VCaP (cell line): Measurements from ENCODE around the gene PDCD2.

Experiments
- H3K27ac ChIP-seq: fragments of 450-650 bp; 2 replicates; pipeline ENCODE4 v1.5.1; 2017
- TF ChIP-seq, protein P1 (sequence below): fragments of 450-650 bp; conservative IDR thresholded peaks from 2 replicates; pipeline ENCODE4 v1.5.1; 2017; ENCODE audit warnings: mild to moderate bottlenecking, moderate library complexity

PDCD2 gene

DNA sequence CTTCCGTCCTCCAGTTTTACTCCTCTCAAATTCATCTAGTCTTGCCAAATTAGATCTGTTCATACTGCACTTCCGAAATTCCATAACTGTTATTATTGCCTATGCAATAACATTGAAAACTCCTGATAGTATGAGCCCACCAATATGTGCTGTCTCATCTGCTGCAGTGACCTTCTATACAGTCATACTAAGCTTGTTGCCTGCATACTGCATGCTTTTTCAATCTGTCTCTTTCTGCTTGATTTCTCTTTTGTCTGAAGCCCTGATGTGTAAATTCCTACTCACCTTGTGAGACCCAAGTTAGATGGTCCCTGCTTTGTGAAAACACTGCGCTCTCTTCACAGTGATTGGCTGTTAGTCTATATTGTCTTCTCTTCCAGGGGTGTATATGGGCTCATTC is 29.1 kb downstream of the PDCD2 start:
- TF ChIP-seq, protein P1, sequence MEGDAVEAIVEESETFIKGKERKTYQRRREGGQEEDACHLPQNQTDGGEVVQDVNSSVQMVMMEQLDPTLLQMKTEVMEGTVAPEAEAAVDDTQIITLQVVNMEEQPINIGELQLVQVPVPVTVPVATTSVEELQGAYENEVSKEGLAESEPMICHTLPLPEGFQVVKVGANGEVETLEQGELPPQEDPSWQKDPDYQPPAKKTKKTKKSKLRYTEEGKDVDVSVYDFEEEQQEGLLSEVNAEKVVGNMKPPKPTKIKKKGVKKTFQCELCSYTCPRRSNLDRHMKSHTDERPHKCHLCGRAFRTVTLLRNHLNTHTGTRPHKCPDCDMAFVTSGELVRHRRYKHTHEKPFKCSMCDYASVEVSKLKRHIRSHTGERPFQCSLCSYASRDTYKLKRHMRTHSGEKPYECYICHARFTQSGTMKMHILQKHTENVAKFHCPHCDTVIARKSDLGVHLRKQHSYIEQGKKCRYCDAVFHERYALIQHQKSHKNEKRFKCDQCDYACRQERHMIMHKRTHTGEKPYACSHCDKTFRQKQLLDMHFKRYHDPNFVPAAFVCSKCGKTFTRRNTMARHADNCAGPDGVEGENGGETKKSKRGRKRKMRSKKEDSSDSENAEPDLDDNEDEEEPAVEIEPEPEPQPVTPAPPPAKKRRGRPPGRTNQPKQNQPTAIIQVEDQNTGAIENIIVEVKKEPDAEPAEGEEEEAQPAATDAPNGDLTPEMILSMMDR, result no peak
- peak overlapping the region; percentile 96; the same call in 1 of the 2 replicates for H3K27ac ChIP-seq

DNA sequence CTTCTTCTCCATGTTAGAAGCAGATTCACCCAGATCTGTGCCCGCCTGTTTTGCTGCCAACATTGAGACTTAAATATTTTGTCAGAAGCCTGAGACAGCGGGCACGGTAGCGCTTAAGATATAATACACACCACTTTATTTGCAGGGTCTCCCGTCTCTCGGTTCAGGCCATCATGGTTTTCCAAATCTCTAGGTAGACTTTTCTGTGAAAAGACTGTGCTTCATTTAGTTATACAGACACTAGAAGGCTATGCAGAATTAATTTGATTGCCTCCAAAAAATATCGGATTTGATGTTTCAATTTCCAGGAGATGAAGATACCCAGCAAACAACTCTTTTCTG is 29.7 kb downstream of the PDCD2 start:
- TF ChIP-seq, protein P1, result no peak
- peak overlapping the region; percentile 96 for H3K27ac ChIP-seq

DNA sequence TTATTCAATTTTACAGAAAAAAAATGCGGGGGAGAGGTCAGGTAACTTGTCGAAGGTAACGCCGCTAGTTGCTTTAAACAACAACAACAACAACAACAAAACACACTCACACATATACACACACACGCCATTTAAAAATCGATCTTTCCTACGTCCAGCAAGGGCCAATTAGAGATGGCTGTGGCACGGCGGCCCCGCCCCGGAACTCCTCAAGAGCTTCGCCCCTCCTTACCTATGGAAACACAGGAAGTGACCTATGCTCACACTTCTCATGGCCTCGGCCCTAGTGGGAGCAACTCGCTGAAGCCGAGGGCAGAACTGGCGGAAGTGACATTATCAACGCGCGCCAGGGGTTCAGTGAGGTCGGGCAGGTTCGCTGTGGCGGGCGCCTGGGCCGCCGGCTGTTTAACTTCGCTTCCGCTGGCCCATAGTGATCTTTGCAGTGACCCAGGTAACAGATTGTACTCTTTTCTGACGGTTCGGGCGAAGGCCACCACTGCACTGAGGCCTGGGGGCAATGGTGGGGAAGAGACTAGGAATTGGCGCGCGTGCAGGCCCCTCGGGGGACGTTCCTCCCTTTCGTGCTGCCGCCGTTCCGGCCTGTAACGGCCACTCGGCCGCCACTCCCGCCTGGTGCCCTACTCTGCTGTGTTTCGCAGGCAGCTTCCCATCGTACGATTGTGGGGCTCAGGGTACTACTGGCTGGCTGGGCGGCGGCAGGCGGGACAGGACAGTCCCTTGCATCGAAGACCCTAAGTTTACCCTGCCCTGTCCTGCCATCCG is 30.2 kb downstream of the PDCD2 start, which contains the start of gene TBP:
Gene TBP (plus strand): TSS at position 357 of the 783 bp plus-strand sequence. CDS start 2,661 bp downstream, outside the sequence.
- TF ChIP-seq, protein P1, result no peak
- H3K27ac ChIP-seq, result peak within 1 kb of the TSS; percentile 96

DNA sequence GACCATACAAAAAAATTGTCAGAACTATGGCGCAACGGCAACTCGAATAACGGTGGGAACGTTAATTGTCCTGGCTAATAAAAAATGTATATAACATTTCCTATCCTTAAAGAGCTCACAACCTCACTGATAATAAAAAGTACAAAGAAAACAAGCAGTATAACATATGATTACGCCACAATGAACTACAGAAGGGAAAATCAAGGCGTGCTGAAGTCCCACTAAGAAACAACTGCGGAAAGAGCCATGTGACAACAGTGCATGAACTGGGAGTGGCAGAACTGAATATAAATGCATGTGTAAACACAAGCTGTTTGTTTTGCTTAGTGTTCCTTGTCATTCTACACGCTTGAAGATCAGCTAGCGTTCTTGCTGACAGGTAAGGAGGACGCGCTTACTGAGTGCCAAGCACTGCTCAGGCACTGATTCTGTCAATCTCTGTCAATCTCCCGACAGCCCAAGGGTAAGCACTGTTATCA is 30.9 kb downstream of the PDCD2 start:
- peak overlapping the region; percentile 96 for H3K27ac ChIP-seq
- TF ChIP-seq, protein P1, result no peak

DNA sequence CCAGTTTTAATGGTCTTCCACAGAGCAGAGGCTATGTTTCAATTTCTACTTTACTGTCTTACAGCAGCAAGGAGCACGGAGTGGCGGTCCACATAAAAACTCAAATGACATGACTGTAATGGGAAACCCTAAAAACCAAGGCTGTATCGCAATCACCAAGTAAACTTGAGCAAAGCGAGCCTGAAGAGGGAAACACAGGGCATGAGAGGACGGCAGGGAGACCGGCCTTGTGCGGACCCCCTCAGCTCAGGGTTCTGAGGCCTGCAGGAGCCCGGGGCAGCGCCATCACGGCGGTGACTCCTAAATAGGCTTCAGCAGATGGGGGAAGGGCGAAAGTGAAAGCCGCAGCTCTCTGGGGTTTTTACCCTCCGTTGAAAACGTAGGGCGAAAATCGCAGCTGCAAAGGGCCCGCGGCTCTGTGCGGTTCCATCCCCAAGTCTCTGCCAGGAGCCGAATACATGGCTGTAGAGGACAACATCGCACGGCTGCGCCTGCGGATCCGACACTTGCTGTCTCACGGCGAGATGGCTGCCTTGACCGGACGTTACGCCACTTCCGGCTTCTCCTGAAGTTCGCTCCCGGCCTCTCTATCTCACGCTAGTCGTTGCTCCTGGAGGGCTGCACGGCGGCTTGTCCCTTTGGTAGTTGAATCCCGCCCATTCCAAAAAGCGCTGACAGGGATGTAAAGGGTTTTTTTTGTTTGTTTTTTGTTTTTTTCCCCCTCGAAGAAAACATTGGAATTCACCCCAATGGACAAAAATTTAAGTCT is 31.5 kb downstream of the PDCD2 start, which contains the start of gene PSMB1:
Gene PSMB1 (minus strand): TSS at position 543 of the 769 bp plus-strand sequence. CDS start 65 bp downstream, at position 478.
- TF ChIP-seq, protein P1, result no peak
- peak within 1 kb of the TSS; percentile 96 for H3K27ac ChIP-seq

DNA sequence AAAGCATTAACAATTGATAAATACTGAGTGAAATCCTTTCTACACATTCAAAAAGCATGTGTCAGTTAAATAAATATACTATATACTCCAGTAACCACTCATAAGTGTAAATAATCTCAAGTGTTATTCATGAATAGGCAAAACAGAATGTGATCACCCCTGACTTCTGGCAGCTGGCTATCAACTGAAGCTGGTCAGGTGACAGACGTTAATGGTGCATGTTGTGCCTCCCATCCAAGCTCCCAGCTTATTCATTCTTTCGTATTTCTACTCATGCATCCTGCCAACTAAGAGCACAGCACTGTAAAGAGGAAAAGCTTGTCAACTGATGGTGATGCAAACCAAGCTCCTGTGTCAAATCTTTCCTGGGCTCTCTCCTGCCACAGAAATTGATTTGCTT is 39.0 kb downstream of the PDCD2 start:
- TF ChIP-seq, protein P1, result no peak
- H3K27ac ChIP-seq, result no peak overlapping the region

DNA sequence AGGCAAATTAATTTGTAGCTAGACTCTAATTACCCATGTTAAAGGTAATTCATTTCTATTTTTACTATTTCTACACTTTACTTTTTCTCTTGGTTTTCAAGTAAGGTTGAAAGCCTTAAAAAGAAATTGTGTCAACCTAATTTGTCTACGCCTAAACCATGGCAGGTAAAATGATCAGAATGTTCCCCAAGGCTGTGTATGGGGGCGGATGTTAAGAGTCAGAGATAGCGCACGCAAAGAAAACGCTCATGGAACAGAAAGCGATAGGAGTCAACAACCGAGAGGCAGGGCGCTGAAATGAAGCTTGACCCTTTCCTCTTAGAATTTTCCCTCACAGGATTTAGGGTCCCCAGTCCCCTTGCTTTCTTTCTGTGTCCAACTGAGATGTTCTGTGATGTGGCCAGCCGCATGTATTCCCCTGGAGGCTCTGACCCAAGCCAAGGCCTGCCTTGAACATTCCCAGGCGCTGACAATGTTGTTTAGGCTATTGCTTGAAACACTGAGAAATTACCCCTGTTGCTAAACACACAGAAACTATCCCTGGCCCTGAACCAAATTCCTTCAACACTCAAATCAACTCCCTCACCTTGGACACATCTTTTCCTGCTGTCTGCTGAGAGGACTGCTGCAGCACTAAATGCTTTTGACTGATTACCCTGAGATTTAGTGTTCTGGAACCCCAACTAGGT is 42.3 kb downstream of the PDCD2 start:
- TF ChIP-seq, protein P1, result no peak
- H3K27ac ChIP-seq, result no peak overlapping the region
